GM18907 (cell line): Measurements from ENCODE around the gene EDDM13.
"Not testable (repeated sequence)": the region's sequence is repeated elsewhere in the genome, so short reads cannot be mapped to it uniquely, and the experiment has no call there.

Source experiments
- ATAC-seq: cut with Tn5 transposase; IDR thresholded peaks from one replicate; pipeline ENCODE4 v1.9.1; 2021; ENCODE audit warnings: mild to moderate bottlenecking, moderate library complexity; ENCODE audit not compliant: unreplicated experiment

The EDDM13 gene

GRCh38 chr19:56294549-56294948 is 22.0 kb downstream of the EDDM13 start:
- no peak for ATAC-seq

DNA sequence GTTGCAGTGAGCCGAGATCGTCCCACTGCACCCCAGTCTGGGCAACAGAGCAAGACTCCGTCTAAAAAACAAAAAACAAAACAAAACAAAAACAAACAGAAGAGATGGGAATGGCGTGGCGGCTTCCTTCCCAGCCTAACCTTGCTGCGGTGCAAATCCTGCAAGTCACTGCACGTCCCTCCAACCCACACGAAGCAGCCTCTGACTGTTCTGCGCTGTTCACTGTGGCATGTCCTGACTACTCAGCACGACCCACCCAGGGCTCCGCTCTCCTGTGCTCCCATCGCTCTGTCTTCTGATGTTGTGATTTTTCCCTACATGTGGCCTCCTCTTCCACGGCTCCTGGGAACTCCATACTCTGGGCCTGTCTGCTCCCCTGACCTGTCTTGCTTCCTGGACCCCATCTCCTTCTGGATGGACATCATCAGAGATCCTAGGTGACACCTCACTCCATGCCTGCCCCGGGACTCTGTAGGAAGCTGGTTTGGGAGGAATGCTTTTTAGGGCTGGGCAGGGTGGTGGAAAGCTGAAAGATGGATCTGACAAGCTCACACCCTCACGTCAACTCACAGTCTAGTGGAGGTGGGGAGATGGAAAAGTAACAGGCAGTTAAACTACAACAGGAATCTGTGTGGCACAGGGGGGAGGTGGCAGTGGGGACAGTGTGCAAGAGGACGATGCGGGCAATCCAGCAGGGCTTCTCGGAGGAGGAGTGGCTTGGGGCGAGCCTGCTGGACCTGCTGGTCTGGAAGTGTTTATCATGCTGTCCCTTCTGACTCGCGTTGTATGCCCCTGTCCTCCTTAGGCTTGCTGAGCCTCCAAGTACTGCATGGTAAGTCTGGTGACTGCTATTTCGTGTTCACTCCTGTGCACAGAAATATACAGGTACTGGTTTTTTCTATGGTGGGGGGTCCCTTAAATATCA is 23.2 kb downstream of the EDDM13 start:
- ATAC-seq, result no peak

DNA sequence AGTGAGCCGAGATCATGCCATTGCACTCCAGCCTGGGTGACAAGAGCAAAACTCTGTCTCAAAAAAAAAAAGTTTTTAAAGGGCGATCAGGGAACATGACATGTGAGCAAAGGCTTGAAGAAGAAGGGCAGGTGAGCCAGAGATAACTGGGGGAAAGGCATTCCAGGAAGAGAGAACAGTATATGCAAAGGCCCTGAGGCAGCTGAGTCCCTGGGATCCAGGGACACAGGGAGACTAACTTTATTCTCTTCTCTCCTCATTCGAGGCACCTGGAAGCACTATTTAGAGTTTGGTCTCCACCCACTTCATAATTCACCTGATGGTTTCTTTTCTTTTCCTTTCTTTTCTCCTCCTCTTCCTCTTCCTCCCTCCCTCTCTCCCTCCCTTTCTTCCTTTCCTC is 24.5 kb downstream of the EDDM13 start:
- no peak for ATAC-seq

DNA sequence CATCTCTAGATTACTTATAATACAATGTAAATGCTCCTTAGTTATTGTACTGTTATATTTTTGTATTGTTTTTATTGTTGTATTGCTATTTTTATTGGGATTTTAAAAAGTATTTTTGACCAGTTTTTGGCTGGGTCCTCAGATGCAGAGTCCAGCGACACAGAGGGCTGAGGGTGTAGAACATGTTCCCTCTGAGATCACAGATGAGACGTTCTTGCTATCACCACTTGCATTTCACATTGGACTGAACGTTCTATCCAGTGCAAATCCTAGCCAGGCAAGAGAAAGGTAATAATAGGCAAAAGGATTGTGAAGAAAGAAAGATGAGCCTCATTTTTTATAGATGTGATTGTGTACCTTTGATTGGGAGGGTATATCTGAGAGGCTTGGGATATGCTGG is 27.1 kb downstream of the EDDM13 start:
- no peak for ATAC-seq

- no peak for ATAC-seq
These were observed 28.6 kb downstream of the EDDM13 start for GRCh38 chr19:56301155-56301554.

DNA sequence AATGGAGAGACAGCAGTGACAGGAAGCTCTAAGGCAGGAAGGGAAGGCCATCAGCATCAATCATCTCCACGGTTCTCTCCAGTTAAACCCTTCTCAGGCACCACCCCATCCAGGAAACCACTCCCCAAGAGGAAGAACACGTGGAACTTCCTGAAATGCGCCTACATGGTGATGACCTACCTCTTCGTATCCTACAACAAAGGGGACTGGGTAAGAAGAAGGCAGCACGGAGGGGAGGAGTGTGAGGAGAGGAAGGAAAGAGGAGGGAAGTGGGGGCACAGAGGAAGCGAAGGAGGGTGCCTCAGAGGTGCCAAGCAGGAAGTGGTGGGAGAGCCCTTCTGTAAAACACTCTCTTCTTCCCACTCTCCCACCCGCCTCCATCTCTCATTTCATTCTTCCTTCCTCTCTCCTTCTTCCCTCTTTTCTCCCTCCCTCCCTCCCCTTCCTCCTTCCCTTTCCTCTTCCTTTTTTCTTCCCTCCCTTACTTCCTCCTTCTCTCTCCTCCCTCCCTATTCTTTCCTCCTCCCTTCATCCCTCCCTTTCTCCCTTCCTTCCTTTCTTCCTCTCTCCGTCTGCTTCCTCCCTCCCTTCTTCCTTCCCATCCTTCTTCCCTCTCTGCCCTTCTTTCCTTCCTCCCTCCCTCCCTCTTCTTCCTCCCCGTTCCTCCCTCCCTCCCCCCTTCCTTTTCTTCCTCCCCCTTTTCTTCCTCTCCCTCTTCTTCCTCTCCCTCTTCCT is 29.5 kb downstream of the EDDM13 start:
- no peak for ATAC-seq

DNA sequence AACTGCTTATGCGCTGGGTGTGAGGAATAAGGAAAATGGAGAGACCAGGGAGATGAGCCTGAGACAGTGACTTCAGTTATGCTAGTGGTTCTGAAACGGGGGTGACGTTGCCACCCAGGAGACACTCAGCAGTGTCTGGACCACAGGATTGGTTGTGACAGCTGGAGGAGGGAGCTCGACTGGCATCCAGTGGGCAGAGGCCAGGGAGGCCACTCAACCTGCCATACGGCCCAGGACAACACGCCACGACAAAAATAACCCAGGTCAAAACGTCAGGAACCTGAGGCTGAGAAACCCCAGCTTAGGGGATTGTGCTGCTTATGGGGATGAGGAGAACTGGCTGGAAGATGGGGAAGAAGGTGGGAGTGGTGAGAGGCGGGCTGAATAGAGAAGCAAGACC is 31.7 kb downstream of the EDDM13 start:
- ATAC-seq, result no peak

GRCh38 chr19:56306016-56306415 is 33.5 kb downstream of the EDDM13 start:
- no peak for ATAC-seq

- not testable (repeated sequence) for ATAC-seq
These were observed 34.5 kb downstream of the EDDM13 start for GRCh38 chr19:56307062-56307461.

DNA sequence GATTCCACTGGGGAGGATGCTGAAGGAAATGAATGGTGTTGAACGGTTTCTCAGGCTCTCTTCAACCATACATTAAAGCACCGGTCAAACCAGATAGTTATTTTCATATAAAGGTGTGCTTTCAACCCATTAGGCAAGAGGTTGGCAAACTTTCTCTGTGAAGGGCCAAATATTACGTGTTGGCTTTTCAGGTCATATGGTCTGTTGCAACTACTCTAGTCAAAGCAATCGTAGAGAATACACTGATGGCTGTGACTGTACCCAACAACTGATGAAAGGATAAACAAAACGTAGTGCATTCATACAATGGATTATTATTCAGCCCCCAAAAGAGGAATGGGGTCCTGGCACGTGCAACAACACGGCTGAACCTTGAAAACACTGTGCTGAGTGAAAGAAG is 36.2 kb downstream of the EDDM13 start:
- no peak for ATAC-seq

DNA sequence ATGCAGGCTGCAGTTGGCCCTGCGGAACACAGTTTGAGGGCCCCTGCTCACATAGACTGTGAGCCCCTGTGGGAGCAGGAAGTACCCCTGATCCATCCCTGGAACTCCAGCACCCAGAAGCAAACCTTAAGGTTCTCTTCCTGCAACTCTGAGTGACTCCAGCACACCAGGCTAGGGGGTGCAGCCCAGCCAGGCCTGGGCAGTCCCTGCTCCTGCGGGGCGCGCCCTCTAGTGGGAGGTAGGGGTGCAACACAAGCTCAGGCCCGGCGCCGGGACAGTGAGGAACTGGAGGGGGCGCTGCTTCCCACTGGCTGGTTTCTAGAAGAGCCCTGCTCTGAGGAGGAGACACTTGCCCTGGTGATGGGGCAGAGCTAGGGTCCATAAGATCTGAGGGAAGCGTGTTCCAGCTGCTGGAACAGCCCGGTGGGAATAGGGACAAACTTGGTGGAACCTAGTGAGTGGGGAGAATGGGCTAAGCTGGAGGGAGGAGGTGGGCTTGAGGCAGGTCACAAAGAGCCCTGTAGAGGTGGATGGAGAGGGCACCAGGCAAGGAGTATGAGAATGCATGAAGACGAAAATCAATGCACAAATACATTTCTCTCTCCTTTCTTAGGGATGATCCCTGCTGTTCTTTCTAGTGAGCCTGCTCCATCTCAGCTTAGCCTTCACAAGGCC is 37.1 kb downstream of the EDDM13 start:
- no peak for ATAC-seq

DNA sequence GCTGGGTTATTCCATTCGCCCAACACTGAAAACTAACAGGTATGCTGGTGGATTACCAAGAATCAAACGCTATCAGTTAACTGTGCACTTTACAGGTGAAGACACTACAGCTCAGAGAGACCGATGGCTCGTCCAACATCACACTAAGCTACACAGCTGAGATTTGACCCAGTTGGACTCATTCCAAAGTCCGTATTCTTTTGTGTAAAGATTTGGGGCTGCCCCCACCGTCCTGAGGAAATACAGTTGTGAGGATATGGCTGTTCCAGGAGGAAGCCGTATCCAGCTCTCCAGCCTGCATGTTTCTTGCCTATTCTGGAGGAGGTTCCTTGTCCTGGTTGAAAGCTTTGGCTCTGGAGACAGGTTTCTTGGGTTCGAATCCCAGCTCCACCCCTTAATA is 37.9 kb downstream of the EDDM13 start:
- ATAC-seq, result no peak

- no peak for ATAC-seq
These were observed 39.8 kb downstream of the EDDM13 start for GRCh38 chr19:56312342-56312741.

GRCh38 chr19:56312787-56313657 is 40.5 kb downstream of the EDDM13 start:
- ATAC-seq, result no peak

DNA sequence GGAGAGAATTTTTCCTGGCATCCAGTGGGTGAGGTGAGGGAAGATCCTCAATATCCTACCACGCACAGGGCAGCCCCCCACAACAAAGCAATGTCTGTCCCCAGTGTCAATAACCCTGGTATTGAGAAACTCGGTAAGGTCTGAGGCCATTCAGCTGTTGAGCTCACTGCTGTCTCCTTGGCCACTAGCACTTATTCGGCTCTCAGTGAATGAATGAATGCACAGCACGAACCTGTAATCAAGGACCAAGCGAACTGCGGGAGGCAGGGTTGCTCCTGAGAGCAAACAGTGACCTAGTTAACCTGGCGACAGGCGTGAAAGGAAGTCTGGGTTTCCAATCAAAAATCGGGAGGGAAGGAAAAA is 41.5 kb downstream of the EDDM13 start:
- peak; percentile 0 for ATAC-seq

DNA sequence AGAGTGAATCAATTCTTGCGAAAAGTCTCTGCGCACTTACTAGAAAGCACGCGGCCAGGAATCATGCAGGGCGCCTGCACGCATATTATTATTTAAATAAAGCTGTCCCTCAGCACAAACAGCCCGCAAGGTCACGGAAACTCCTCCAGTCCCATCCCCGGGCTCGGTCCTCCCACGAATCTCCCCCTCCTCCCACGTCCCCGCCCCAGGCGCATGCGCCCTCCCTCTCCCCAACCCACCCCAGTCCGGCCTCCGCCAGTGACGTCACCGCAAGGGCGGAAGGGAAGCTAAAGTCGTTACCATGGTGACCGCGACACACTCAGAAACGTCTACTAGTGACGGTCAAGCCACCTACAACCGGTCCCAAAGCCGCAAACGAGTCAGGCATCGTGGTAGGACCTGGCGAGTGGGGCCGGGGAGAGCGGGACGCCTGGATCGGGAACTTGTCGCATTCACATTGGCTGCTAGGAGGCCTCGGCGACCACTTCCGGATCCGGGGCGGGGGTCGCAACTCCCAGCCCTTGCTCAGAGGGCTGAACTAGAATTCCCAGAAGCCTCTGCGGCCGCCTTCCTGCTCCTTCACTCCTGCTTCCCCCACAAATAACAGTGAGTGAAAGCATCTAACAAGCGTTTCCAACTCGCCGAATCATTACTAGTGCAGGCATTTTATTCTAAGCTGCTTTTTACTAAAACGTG is 42.0 kb downstream of the EDDM13 start, which contains the start of gene ZSCAN5A:
Gene ZSCAN5A (minus strand): TSS at position 459 of the 696 bp plus-strand sequence. CDS start 89,793 bp downstream, outside the sequence.
- peak; percentile 78 for ATAC-seq

GRCh38 chr19:56315077-56315828 is 42.7 kb downstream of the EDDM13 start:
- ATAC-seq, result peak; percentile 85

DNA sequence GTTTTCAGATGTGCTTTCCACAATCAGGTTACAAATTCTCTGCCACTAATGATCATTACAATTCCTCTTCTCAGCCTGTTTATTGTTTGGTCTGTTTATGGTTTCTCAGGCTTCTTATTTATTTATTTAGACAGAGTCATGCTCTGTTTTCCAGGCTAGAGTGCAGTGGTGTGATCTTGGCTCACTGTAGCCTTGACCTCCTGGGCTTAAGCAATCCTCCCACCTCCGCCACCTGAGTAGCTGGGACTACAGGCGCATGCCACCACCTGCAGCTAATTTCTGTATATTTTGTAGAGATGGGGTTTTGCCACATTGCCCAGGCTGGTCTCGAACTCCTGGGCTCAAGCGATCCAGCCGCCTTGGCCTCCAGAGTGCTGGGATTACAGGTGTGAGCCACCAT is 44.2 kb downstream of the EDDM13 start:
- ATAC-seq, result no peak

DNA sequence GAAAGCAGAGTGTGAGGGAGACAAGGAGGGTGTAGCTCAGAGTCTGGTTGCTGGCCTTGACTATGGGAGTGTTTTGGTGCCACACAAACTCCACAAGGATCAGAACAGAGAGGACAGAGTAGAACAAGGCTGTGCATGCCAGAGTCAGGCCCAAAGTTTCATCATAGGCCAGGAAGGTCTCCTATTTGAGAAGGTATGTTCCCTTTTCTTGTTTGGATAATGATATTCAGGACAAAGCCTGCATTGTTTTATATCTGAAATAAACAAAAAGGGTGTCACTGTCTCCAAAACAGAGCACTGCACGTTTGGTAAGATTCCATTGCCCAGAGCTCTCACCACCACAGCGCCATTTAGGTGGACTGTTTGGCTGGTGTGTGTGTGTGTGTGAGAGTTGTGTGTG is 45.2 kb downstream of the EDDM13 start:
- ATAC-seq, result no peak
